Endothelial cell of umbilical vein (primary cell): ENCODE data around the gene PLCXD3. TPM values are rescaled to one million over a fixed set of nuclear protein-coding genes. Genes with fewer than 3 reads are reported as not detected.

Source experiments
- BruUV-seq: library from RNA; stranded (reverse); fragments of 400-500 nt; replicated peaks from 2 replicates; lab custom pipeline; 2021; lab: Mats Ljungman, UMichigan
- CTCF ChIA-PET: fragments of 300-600, 350-600 bp; sonication (Branson Sonifier 250); formaldehyde crosslinking; loops from one replicate; lab custom pipeline; 2021; ENCODE audit warnings: antibody characterized with exemption, inconsistent platforms; lab: Charles Lee
- POLR2A ChIA-PET: fragments of 300-600, 350-600 bp; sonication (Branson Sonifier 250); formaldehyde crosslinking; loops from one replicate; lab custom pipeline; 2021; ENCODE audit warnings: antibody characterized with exemption, inconsistent platforms; lab: Charles Lee
- DNase-seq: peaks from one replicate; pipeline ENCODE4 v3.0.0-alpha.2; 2011; ENCODE audit warnings: low read depth, low spot score
- FAIRE-seq: peaks from 2 replicates; lab custom pipeline; 2011; peaks lifted over from hg19 to GRCh38; lab: Jason Lieb, UNC
- H2AFZ ChIP-seq: 2 replicates; pipeline ENCODE4 v1.6.0; 2012; ENCODE audit warnings: low read depth, low read length, control low read depth, inconsistent platforms
- H3K27ac ChIP-seq: 2 replicates; pipeline ENCODE4 v1.5.1; 2011; ENCODE audit warnings: low read depth, mild to moderate bottlenecking, control low read depth, low read length, moderate library complexity; ENCODE audit not compliant: insufficient read depth
- H3K27me3 ChIP-seq, 2 experiments: 2 replicates each; pipeline versions ENCODE4 v1.6.0 to v1.6.1; 2011; ENCODE audit warnings: low read length in 2 of 2, mixed read lengths in 1 of 2; ENCODE audit not compliant: control insufficient read depth in 2 of 2, insufficient read depth in 2 of 2
- H3K36me3 ChIP-seq, 2 experiments: 2 replicates in 1 of 2; 3 replicates in 1 of 2; pipeline ENCODE4 v1.5.1; 2011; ENCODE audit warnings: low read length in 2 of 2, mild to moderate bottlenecking in 1 of 2, moderate library complexity in 1 of 2; ENCODE audit not compliant: control insufficient read depth in 2 of 2, insufficient read depth in 2 of 2; ENCODE audit errors: extremely low read depth in 1 of 2
- H3K4me1 ChIP-seq: 3 replicates; pipeline ENCODE4 v1.5.1; 2011; ENCODE audit warnings: mild to moderate bottlenecking, low read length; ENCODE audit not compliant: control insufficient read depth, insufficient read depth; ENCODE audit errors: extremely low read depth
- H3K4me2 ChIP-seq: 2 replicates; pipeline ENCODE4 v1.6.1; 2011; ENCODE audit warnings: low read length, control low read depth, mixed read lengths; ENCODE audit not compliant: insufficient read depth
- H3K4me3 ChIP-seq, 3 experiments: fragments of 200-600 bp in 1 of 3; sonication (generic), shearing (Covaris generic) in 1 of 3; replicated peaks in 1 of 3; 2 replicates each; pipeline ENCODE4 v1.5.1; 2011 to 2016; ENCODE audit warnings: control low read depth in 3 of 3, low read length in 3 of 3, mild to moderate bottlenecking in 2 of 3, inconsistent platforms in 1 of 3, low read depth in 1 of 3, moderate library complexity in 1 of 3; ENCODE audit not compliant: insufficient read depth in 1 of 3
- H3K79me2 ChIP-seq: 2 replicates; pipeline ENCODE4 v1.6.0; 2012; ENCODE audit warnings: low read length, inconsistent platforms; ENCODE audit not compliant: control insufficient read depth, insufficient read depth
- H3K9ac ChIP-seq: replicated peaks from 2 replicates; pipeline ENCODE3; 2011; ENCODE audit warnings: low read length, control low read depth; ENCODE audit not compliant: insufficient read depth; ENCODE audit errors: extremely low read depth
- H3K9me1 ChIP-seq: replicated peaks from 3 replicates; pipeline ENCODE4 v1.6.0; 2011; ENCODE audit warnings: mild to moderate bottlenecking, low read length; ENCODE audit not compliant: control insufficient read depth, insufficient read depth; ENCODE audit errors: extremely low read depth
- H3K9me3 ChIP-seq: replicated peaks from 2 replicates; pipeline ENCODE4 v1.5.1; 2012; ENCODE audit warnings: low read length, inconsistent platforms; ENCODE audit not compliant: control insufficient read depth, insufficient read depth
- H4K20me1 ChIP-seq: replicated peaks from 2 replicates; pipeline ENCODE3; 2011; ENCODE audit warnings: mild to moderate bottlenecking, low read length; ENCODE audit not compliant: control insufficient read depth, insufficient read depth; ENCODE audit errors: extremely low read depth
- EZH2 ChIP-seq: IDR thresholded peaks from 2 replicates; pipeline ENCODE4 v1.6.1; 2012; ENCODE audit warnings: borderline replicate concordance, low read depth, mild to moderate bottlenecking, moderate library complexity, low read length, inconsistent platforms; ENCODE audit not compliant: severe bottlenecking
- FOS ChIP-seq: IDR thresholded peaks from 2 replicates; pipeline ENCODE4 v1.6.1; 2011; ENCODE audit warnings: mild to moderate bottlenecking, low read length, moderate library complexity, borderline replicate concordance; ENCODE audit not compliant: insufficient read depth
- GATA2 ChIP-seq: IDR thresholded peaks from 2 replicates; pipeline ENCODE4 v1.7.0; 2011; ENCODE audit warnings: low read depth, mild to moderate bottlenecking, moderate library complexity, mixed read lengths, low read length; ENCODE audit not compliant: insufficient read length, insufficient read depth
- JUN ChIP-seq: IDR thresholded peaks from 2 replicates; pipeline ENCODE4 v1.6.1; 2011; ENCODE audit warnings: borderline replicate concordance, low read depth; ENCODE audit not compliant: insufficient read length, insufficient read depth
- MYC ChIP-seq: IDR thresholded peaks from one replicate; pipeline ENCODE4 v1.6.1; 2011; ENCODE audit warnings: mild to moderate bottlenecking, low read depth, low read length
- POLR2A ChIP-seq: IDR thresholded peaks from 2 replicates; pipeline ENCODE4 v1.6.1; 2012; ENCODE audit warnings: low read depth, mild to moderate bottlenecking, control low read depth, low read length
- POLR2AphosphoS5 ChIP-seq: IDR thresholded peaks from 2 replicates; pipeline ENCODE4 v1.6.1; 2012; ENCODE audit warnings: low read depth, mild to moderate bottlenecking, control low read depth, low read length, moderate library complexity; ENCODE audit not compliant: insufficient read depth
- dilution Hi-C: fragments of 300-500 bp; cut with MboI; formaldehyde crosslinking; loops from one replicate; pipeline ENCODE4 v1.15.0; 2019; ENCODE audit warnings: low sequenced_read_pairs; ENCODE audit not compliant: extremely low pct_ligation_motif_present
- intact Hi-C: fragments of 100-400 bp; cut with micrococcal nuclease; formaldehyde crosslinking; loops from one replicate; pipeline ENCODE4 v1.10.0; 2022
- polyA plus RNA-seq, 4 experiments: library from polyadenylated mRNA; depleted of rRNA in 3 of 4; stranded (reverse) in 3 of 4; unstranded in 1 of 4; fragments of >200 nt; gene quantifications; 2 replicates each; pipeline versions ENCODE4 v1.2.1 to v1.2.3, GENCODE V29; 2011 to 2012; ENCODE audit warnings: missing spikeins in 1 of 4
- total RNA-seq: library from RNA; stranded (reverse); gene quantifications from 2 replicates; pipeline ENCODE4 v1.2.3, GENCODE V29; 2021
- TF ChIP-seq, protein P1 (sequence below): IDR thresholded peaks from 2 replicates; pipeline ENCODE4 v1.6.1; 2011; ENCODE audit not compliant: insufficient read depth, insufficient read length
- TF ChIP-seq, protein P2 (sequence below), 2 donors: IDR thresholded peaks; 1 replicate in 1 of 2; 2 replicates in 1 of 2; pipeline ENCODE4 v1.5.1; 2011; ENCODE audit warnings: low read length in 2 of 2, mild to moderate bottlenecking in 2 of 2, moderate library complexity in 2 of 2, control low read depth in 1 of 2, inconsistent platforms in 1 of 2, low read depth in 1 of 2; ENCODE audit not compliant: insufficient read depth in 1 of 2; ENCODE audit errors: extremely low read depth in 1 of 2

Gene PLCXD3
- total and polyA plus RNA-seq, 2 donors (not counting 3 experiments of a cell fraction or from before 2014, with no cell fraction given), result not detected

DNA sequence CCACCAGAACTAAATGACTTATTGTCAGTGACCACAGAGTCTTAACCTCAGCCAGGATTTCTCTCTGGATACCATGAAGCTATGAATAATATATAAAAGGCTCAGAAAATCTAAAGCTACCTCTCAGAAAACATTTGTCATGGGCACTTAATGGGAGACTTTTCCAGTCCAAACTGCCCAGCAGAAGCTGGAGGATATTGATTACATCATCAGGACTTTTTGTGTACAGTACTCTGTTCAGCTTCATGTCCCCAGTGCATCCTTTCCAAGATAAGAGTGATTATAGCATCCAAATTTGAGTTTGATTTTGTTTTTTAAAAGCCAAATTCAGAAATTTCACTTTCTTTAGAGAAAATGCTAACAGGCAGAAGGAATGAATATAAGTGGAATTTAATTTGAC is 173.2 kb downstream of the PLCXD3 start:
- Histone ChIP-seq H3K27me3 (no peaks in the 10 kb centered on the region), H2AFZ (no peak overlapping the region), H3K27ac (no peak overlapping the region), H3K9ac (no peak overlapping the region), H4K20me1 (no peaks in the 10 kb centered on the region), H3K4me3 (no peak overlapping the region), H3K9me3 (no peaks in the 10 kb centered on the region), H3K4me2 (no peak overlapping the region), H3K9me1 (no peaks in the 10 kb centered on the region), H3K79me2 (no peaks in the 10 kb centered on the region), H3K4me1 (no peaks in the 10 kb centered on the region), H3K36me3 (no peaks in the 10 kb centered on the region)
- no TSS peak for BruUV-seq
- dilution Hi-C loops, result no loop called here
- FAIRE-seq (no peak), DNase-seq (no peak)
- ChIA-PET POLR2A (no interaction called here), CTCF (no interaction called here)
- intact Hi-C loops, result no loop called here
- TF ChIP-seq, protein P1, sequence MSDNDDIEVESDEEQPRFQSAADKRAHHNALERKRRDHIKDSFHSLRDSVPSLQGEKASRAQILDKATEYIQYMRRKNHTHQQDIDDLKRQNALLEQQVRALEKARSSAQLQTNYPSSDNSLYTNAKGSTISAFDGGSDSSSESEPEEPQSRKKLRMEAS, result no peak
- no peak for TF ChIP-seq POLR2A
- TF ChIP-seq POLR2AphosphoS5, result no peak
- TF ChIP-seq FOS, result no peak
- no peak for TF ChIP-seq GATA2

DNA sequence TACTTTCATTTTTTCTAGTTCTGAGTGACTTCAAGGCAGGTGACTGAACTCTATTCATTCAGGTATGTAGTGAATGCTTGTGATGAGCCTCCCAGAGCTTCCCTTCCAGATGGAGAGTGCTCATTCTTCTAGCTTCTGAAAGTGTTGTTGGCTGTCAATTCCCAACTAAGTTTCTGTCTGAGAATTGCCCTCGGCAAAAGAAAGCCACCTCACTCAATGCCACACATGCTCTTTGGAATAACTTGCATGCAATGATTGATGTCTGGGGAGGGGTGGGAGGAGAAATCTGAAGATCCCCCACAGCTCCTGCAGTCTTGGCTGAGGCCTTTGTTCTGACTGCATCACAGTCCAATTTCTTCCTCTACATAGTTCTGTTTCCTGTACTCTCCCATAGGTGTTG is 173.9 kb downstream of the PLCXD3 start:
- H3K4me2 ChIP-seq, result no peak overlapping the region
- POLR2A ChIA-PET, result no interaction called here
- no peak overlapping the region for H2AFZ ChIP-seq
- no peak overlapping the region for H3K9ac ChIP-seq
- H3K9me1 ChIP-seq, result no peaks in the 10 kb centered on the region
- H3K27ac ChIP-seq, result no peak overlapping the region
- no peaks in the 10 kb centered on the region for H3K4me1 ChIP-seq
- no peak for FAIRE-seq
- no peak for DNase-seq
- intact Hi-C loops (no loop called here), dilution Hi-C loops (no loop called here)
- TF ChIP-seq GATA2 (no peak), POLR2AphosphoS5 (no peak), EZH2 (no peak), JUN (no peak), MYC (no peak), POLR2A (no peak), FOS (no peak)
- TF ChIP-seq, protein P2, sequence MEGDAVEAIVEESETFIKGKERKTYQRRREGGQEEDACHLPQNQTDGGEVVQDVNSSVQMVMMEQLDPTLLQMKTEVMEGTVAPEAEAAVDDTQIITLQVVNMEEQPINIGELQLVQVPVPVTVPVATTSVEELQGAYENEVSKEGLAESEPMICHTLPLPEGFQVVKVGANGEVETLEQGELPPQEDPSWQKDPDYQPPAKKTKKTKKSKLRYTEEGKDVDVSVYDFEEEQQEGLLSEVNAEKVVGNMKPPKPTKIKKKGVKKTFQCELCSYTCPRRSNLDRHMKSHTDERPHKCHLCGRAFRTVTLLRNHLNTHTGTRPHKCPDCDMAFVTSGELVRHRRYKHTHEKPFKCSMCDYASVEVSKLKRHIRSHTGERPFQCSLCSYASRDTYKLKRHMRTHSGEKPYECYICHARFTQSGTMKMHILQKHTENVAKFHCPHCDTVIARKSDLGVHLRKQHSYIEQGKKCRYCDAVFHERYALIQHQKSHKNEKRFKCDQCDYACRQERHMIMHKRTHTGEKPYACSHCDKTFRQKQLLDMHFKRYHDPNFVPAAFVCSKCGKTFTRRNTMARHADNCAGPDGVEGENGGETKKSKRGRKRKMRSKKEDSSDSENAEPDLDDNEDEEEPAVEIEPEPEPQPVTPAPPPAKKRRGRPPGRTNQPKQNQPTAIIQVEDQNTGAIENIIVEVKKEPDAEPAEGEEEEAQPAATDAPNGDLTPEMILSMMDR (IDR thresholded peaks at IDR 0.05; ENCODE audit: extremely low read depth in 1 of 2, insufficient read depth in 1 of 2, low read depth in 1 of 2, low read length in 2 of 2), result no peak
- TF ChIP-seq, protein P1, result no peak
- no peaks in the 10 kb centered on the region for H3K27me3 ChIP-seq
- no peak overlapping the region for H3K4me3 ChIP-seq
- H3K9me3 ChIP-seq, result no peaks in the 10 kb centered on the region
- H3K36me3 ChIP-seq, result no peaks in the 10 kb centered on the region
- CTCF ChIA-PET, result no interaction called here
- no peaks in the 10 kb centered on the region for H3K79me2 ChIP-seq
- no TSS peak for BruUV-seq
- no peaks in the 10 kb centered on the region for H4K20me1 ChIP-seq
